Left ventricle myocardium inferior (tissue), 1 donor: ENCODE data around the gene ACTL9. TPM values are rescaled to one million over a fixed set of nuclear protein-coding genes. Genes with fewer than 3 reads are reported as not detected.
"Not testable (repeated sequence)": the region's sequence is repeated elsewhere in the genome, so short reads cannot be mapped to it uniquely, and the experiment has no call there.

Experiments used
- DNase-seq: peaks from one replicate; pipeline ENCODE4 v3.0.0-alpha.2; 2020
- H3K27ac ChIP-seq: fragments of 200-600 bp; replicated peaks from 2 replicates; pipeline ENCODE4 v1.8.0; 2021
- H3K27me3 ChIP-seq: fragments of 200-600 bp; 2 replicates; pipeline ENCODE4 v1.8.0; 2021; ENCODE audit warnings: low read depth
- H3K36me3 ChIP-seq: fragments of 200-600 bp; 2 replicates; pipeline ENCODE4 v1.8.0; 2021
- H3K4me1 ChIP-seq: fragments of 200-600 bp; 2 replicates; pipeline ENCODE4 v1.8.0; 2021
- H3K4me3 ChIP-seq: fragments of 200-600 bp; 2 replicates; pipeline ENCODE4 v1.8.0; 2021; ENCODE audit warnings: mild to moderate bottlenecking, moderate library complexity
- H3K9me3 ChIP-seq: fragments of 200-600 bp; replicated peaks from 2 replicates; pipeline ENCODE4 v1.8.0; 2021
- intact Hi-C: fragments of 100-400 bp; cut with micrococcal nuclease; formaldehyde crosslinking; loops from one replicate; pipeline ENCODE4 v1.11.0; 2022
- total RNA-seq: library from RNA; stranded (reverse); fragmentation: NEBNext Ultra II Directional; extraction: Animal tissue kit (Norgen Biotek cat#: 25700); gene quantifications from one replicate; pipeline ENCODE4 v1.2.1, GENCODE V29; 2021
- TF ChIP-seq, protein P1 (sequence below): fragments of 200-600 bp; IDR thresholded peaks from 2 replicates; pipeline ENCODE4 v1.8.0; 2021; ENCODE audit warnings: antibody characterized with exemption, mild to moderate bottlenecking, borderline replicate concordance
- donor health status: DM: no; HTN: yes; CAD: no; lungs with severe emphysema.

Gene ACTL9
- total RNA-seq, 1 donor from 2014 or later, result not detected

DNA sequence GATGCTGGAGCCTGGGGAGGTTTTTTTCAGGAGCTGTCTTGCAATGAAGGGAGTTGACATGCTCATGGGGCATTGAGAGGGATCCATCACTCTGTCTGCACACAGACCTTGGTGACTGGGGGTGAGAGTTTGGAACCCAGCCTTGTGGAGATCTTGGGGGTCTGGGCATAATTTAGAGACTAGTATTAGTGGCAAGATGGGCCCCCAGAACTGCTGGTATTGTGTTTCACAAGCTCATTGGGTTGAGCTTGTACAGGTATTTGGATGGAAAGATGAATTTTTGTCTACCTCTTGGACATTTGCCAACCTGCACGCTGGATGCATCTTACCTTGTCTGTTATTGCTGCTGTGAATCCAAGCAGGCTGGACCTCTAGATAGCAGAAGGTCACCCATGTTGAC, 22.7 kb upstream of the ACTL9 start, which contains the start of gene OR2Z1:
TSS of gene OR2Z1 (plus strand) at position 301 of the 400 bp plus-strand sequence. CDS start 9,395 bp downstream, outside the sequence.
- no peaks in the 10 kb centered on the region for H3K4me1 ChIP-seq
- no peak for DNase-seq
- no peak within 1 kb of the TSS for H3K4me3 ChIP-seq
- H3K27me3 ChIP-seq, result peaks cover 34% of the 10 kb centered on the region
- intact Hi-C loops, result no loop called here
- peaks cover 13% of the 10 kb centered on the region for H3K9me3 ChIP-seq
- TF ChIP-seq, protein P1, sequence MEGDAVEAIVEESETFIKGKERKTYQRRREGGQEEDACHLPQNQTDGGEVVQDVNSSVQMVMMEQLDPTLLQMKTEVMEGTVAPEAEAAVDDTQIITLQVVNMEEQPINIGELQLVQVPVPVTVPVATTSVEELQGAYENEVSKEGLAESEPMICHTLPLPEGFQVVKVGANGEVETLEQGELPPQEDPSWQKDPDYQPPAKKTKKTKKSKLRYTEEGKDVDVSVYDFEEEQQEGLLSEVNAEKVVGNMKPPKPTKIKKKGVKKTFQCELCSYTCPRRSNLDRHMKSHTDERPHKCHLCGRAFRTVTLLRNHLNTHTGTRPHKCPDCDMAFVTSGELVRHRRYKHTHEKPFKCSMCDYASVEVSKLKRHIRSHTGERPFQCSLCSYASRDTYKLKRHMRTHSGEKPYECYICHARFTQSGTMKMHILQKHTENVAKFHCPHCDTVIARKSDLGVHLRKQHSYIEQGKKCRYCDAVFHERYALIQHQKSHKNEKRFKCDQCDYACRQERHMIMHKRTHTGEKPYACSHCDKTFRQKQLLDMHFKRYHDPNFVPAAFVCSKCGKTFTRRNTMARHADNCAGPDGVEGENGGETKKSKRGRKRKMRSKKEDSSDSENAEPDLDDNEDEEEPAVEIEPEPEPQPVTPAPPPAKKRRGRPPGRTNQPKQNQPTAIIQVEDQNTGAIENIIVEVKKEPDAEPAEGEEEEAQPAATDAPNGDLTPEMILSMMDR, result no peak
- no peak within 1 kb of the TSS for H3K27ac ChIP-seq
- H3K36me3 ChIP-seq, result no peaks in the 10 kb centered on the region

DNA sequence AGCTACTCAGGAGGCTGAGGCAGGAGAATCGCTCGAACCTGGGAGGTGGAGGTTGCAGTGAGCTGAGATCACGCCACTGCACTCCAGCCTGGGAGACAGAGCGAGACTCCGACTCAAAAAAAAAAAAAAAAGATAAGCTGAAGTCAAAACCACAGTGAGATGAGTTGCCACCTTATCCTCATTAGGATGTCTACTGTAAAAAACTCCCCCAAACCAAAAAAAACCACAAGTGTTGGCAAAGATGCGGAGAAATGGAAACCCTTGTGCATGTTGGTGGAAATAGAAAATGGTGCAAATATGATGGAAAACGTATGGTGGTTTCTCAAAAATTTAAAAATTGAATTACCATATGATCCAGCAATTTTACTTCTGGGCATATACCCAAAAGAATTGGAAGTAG, 11.7 kb upstream of the ACTL9 start:
- H3K27me3 ChIP-seq, result peaks cover 12% of the 10 kb centered on the region
- DNase-seq, H3K27ac ChIP-seq, H3K4me3 ChIP-seq, intact Hi-C loops, H3K36me3 ChIP-seq, H3K4me1 ChIP-seq: not testable (repeated sequence)
- peaks cover 18% of the 10 kb centered on the region for H3K9me3 ChIP-seq

DNA sequence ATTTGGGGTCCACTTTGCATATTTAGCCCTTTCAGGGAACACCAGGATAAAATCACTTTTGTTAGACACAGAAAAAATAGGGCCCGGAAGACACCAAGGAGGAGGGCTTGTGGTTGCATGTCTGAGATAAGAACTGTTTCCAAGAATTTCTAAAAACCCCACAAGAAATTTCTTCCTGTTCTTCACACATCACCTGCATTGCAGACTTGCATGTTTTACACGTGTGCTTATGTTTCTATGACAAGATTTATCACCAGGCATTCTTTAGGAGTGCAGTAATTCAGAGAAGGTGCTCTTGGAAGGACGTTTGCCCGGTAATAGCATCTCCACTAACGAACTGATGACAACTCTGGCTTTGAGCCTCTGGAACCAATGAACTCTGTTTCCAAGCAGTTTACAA, 7.1 kb upstream of the ACTL9 start:
- intact Hi-C loops, result no loop called here
- TF ChIP-seq, protein P1, result no peak
- Histone ChIP-seq H3K36me3 (no peaks in the 10 kb centered on the region), H3K27me3 (peaks cover 27% of the 10 kb centered on the region), H3K9me3 (no peaks in the 10 kb centered on the region), H3K4me1 (no peaks in the 10 kb centered on the region), H3K4me3 (no peak overlapping the region), H3K27ac (no peak overlapping the region)
- DNase-seq, result no peak

DNA sequence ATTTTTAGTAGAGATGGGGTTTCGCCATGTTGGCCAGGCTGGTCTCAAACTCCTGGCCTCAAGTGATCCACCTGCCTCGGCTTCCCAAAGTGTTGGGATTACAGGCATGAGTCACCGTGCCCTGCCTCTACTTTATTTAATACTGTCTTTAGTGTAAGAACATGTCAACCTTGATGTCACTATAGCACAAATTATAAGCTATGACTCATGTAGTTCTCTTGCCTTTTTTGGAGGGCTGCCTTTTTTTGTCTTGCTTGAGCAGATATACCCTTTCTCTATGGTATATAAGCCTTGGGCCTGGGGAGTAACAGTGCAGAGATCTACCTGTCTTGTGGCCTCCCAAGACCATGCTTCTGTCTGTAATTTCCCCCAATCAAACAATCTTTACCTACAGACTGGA, 6.7 kb upstream of the ACTL9 start:
- H3K27ac ChIP-seq, DNase-seq, intact Hi-C loops, H3K36me3 ChIP-seq, H3K9me3 ChIP-seq, H3K4me1 ChIP-seq, H3K4me3 ChIP-seq: not testable (repeated sequence)
- peaks cover 28% of the 10 kb centered on the region for H3K27me3 ChIP-seq

DNA sequence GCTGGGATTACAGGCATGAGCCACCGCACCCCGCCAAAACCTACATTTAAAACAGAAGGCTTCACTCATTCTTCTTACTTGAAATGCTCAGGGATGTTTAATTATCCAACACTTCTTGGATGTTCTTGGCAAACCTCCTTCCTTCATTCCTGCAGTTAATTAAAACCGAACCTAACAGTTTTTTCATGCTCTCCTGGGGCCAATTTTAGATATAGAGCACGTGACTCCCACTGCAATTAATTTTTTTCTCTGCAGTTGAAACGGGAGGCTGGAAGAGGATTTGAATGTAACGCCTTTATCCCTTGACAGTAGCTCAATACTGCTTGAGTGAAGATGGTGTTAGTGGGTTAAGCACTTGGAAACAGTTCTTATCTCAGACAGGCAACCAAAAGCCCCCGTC, 4.6 kb upstream of the ACTL9 start:
- no peak for DNase-seq
- no peak overlapping the region for H3K4me3 ChIP-seq
- TF ChIP-seq, protein P1, result no peak
- H3K9me3 ChIP-seq, result no peaks in the 10 kb centered on the region
- no peak overlapping the region for H3K27ac ChIP-seq
- H3K36me3 ChIP-seq, result no peaks in the 10 kb centered on the region
- H3K4me1 ChIP-seq, result no peaks in the 10 kb centered on the region
- intact Hi-C loops, result no loop called here
- peaks cover 40% of the 10 kb centered on the region for H3K27me3 ChIP-seq

DNA sequence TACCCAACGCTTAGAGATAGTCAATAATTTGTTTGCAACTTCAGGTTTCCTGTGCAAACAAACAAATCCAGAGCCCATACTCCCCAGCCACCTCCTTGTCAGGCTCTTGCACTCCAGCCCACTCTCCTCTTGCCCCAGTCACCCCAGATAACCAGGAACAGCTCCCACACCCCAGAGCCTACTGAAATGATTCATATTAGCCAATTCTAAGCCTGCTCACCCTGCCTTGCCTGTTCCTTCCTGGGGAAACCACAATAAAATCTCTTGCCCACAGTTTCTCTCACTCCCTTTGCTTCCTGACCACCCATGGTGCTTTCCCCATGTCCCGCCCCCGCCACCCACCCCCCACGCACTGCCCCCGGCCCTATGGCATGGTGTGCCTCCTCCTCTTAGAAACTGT, 3.8 kb upstream of the ACTL9 start:
- H3K36me3 ChIP-seq, result no peaks in the 10 kb centered on the region
- no peak for DNase-seq
- peaks cover 49% of the 10 kb centered on the region for H3K27me3 ChIP-seq
- TF ChIP-seq, protein P1, result no peak
- intact Hi-C loops, result no loop called here
- no peaks in the 10 kb centered on the region for H3K4me1 ChIP-seq
- H3K9me3 ChIP-seq, result no peaks in the 10 kb centered on the region
- no peak overlapping the region for H3K27ac ChIP-seq
- no peak overlapping the region for H3K4me3 ChIP-seq

DNA sequence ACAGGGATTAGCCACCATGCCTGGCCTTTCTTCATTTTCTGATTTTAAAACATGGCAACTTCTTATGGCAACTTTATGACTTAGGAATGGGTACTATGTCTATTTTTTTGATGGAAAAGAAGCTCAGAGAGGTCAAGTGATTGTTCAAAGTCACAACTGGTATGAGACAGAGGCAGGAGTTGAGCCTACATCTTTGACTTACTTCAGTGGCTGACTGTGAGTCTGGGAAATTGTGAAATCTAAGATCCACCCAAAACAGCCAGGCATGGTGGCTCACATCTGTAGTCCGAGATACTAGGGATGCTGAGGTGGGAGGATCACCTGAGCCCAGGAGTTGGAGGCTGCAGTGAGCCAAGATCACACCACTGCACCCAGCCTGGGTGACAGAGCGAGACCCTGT, 2.4 kb upstream of the ACTL9 start:
- no peak for DNase-seq
- no peaks in the 10 kb centered on the region for H3K4me1 ChIP-seq
- no peaks in the 10 kb centered on the region for H3K36me3 ChIP-seq
- no peak overlapping the region for H3K27ac ChIP-seq
- no peak overlapping the region for H3K4me3 ChIP-seq
- no peaks in the 10 kb centered on the region for H3K9me3 ChIP-seq
- H3K27me3 ChIP-seq, result peaks cover 62% of the 10 kb centered on the region
- intact Hi-C loops, result no loop called here
- TF ChIP-seq, protein P1, result no peak
